Thyroid gland (tissue), 4 donors: ENCODE data around the gene RIOK3. TPM values are rescaled to one million over a fixed set of nuclear protein-coding genes. Genes with fewer than 3 reads are reported as not detected.

Experiments
- DNase-seq, 2 donors: peaks; one replicate each; pipeline ENCODE4 v3.0.0-alpha.2; 2019
- H3K27ac ChIP-seq, 3 donors: fragments of 200-600 bp; sonication (generic); 1 replicate in 2 of 3; 2 replicates in 1 of 3; pipeline ENCODE4 v1.5.1; 2016 to 2019; ENCODE audit warnings: mild to moderate bottlenecking in 1 of 3, moderate library complexity in 1 of 3
- H3K27me3 ChIP-seq: fragments of 200-600 bp; sonication (generic); one replicate; pipeline ENCODE4 v1.5.1; 2019
- H3K36me3 ChIP-seq, 2 donors: fragments of 200-600 bp; sonication (generic); one replicate each; pipeline ENCODE4 v1.5.1; 2016 to 2019
- H3K4me1 ChIP-seq, 2 donors: fragments of 200-600 bp; sonication (generic); one replicate each; pipeline ENCODE4 v1.5.1; 2017 to 2019
- H3K4me3 ChIP-seq, 3 donors: fragments of 200-600 bp; sonication (generic); replicated peaks in 1 of 3; 1 replicate in 2 of 3; 2 replicates in 1 of 3; pipeline ENCODE4 v1.5.1; 2016; ENCODE audit warnings: mild to moderate bottlenecking in 1 of 3
- H3K9me3 ChIP-seq: fragments of 200-600 bp; sonication (generic); one replicate; pipeline ENCODE4 v1.5.1; 2017
- CTCF ChIP-seq, 6 experiments: fragments of 200-600 bp in 3 of 6; fragments of 450-650 bp in 3 of 6; sonication (generic) in 3 of 6; IDR thresholded peaks; one replicate each; pipeline ENCODE4 v1.5.1; 2016 to 2019; ENCODE audit warnings: antibody characterized with exemption in 6 of 6, mild to moderate bottlenecking in 2 of 6, inconsistent platforms in 1 of 6, moderate library complexity in 1 of 6
- POLR2A ChIP-seq, 2 donors: fragments of 450-650 bp; IDR thresholded peaks; one replicate each; pipeline ENCODE4 v1.6.1; 2017; ENCODE audit warnings: antibody characterized with exemption in 2 of 2, mild to moderate bottlenecking in 2 of 2, moderate library complexity in 1 of 2
- WGBS, 2 donors: methylation state at CpG; one replicate each; pipeline ENCODE4 v1.1.5; 2017; 5-methylcytosine and 5-hydroxymethylcytosine counted together
- intact Hi-C: fragments of 100-400 bp; cut with DNase I; formaldehyde crosslinking; loops from one replicate; pipeline ENCODE4 v1.15.1; 2023
- total RNA-seq, 4 donors: library from RNA; depleted of rRNA; stranded (reverse); fragments of >200 nt; gene quantifications; one replicate each; pipeline ENCODE4 v1.2.3, GENCODE V29; 2016

The RIOK3 gene
- total RNA-seq, 4 donors from 2014 or later, result 51.2 to 85.7 (median 63.6) TPM

GRCh38 chr18:23453680-23454058, 582 bp downstream of the RIOK3 start:
- intact Hi-C loops, result loop anchor here (10.0 kb wide), 1 partner anchor 51 kb away; the partner anchor contains the start of gene RMC1
- TF ChIP-seq POLR2A (IDR thresholded peaks at IDR 0.05) (no peak), CTCF (IDR thresholded peaks at IDR 0.05) (no peak)
- Histone ChIP-seq H3K9me3 (no peaks in the 10 kb centered on the region), H3K27me3 (no peaks in the 10 kb centered on the region), H3K4me3 (peak overlapping the region; percentile 70 to 98 (median 90)), H3K27ac (peak overlapping the region; percentile 83 to 90 (median 84)), H3K36me3 (no peaks in the 10 kb centered on the region), H3K4me1 (peaks cover 34 to 36% of the 10 kb centered on the region in 2 donors)
- WGBS, 2 donors, result 1 to 5% methylated on average over 11 of the region's 11 CpGs
- DNase-seq, result peak in 1 of 2 donors; percentile 10

GRCh38 chr18:23456835-23457234, 3.7 kb downstream of the RIOK3 start:
- Histone ChIP-seq H3K27me3 (no peaks in the 10 kb centered on the region), H3K36me3 (no peaks in the 10 kb centered on the region), H3K4me1 (peaks cover 51 to 67% of the 10 kb centered on the region in 2 donors), H3K4me3 (no peak overlapping the region), H3K9me3 (no peaks in the 10 kb centered on the region), H3K27ac (no peak overlapping the region)
- intact Hi-C loops, result loop anchor here (10.0 kb wide), 1 partner anchor 48 kb away; the partner anchor contains the start of gene RMC1
- WGBS, 2 donors, result 90 to 95% methylated on average over 2 of the region's 2 CpGs
- no peak for TF ChIP-seq CTCF (IDR thresholded peaks at IDR 0.05)
- TF ChIP-seq POLR2A (IDR thresholded peaks at IDR 0.05), result no peak
- DNase-seq, result no peak

- no peak for DNase-seq
- no peak overlapping the region for H3K27ac ChIP-seq
- H3K36me3 ChIP-seq, result peaks cover 10 to 17% of the 10 kb centered on the region in 2 donors
- H3K4me3 ChIP-seq, result no peak overlapping the region
- H3K4me1 ChIP-seq, result peaks cover 45 to 59% of the 10 kb centered on the region in 2 donors
- no peaks in the 10 kb centered on the region for H3K9me3 ChIP-seq
- intact Hi-C loops, result loop anchor here (10.0 kb wide), 1 partner anchor 46 kb away; the partner anchor contains the start of gene RMC1
- no peaks in the 10 kb centered on the region for H3K27me3 ChIP-seq
- WGBS, 2 donors, result 79 to 83% methylated on average over 3 of the region's 3 CpGs
- no peak for TF ChIP-seq CTCF (IDR thresholded peaks at IDR 0.05)
- TF ChIP-seq POLR2A (IDR thresholded peaks at IDR 0.05), result no peak
These were observed 5.9 kb downstream of the RIOK3 start for GRCh38 chr18:23458830-23459529.

GRCh38 chr18:23459530-23459921, 6.4 kb downstream of the RIOK3 start:
- 88 to 92% methylated on average over 7 of the region's 7 CpGs for WGBS, 2 donors
- DNase-seq, result no peak
- Histone ChIP-seq H3K4me3 (no peak overlapping the region), H3K27me3 (no peaks in the 10 kb centered on the region), H3K9me3 (no peaks in the 10 kb centered on the region), H3K27ac (no peak overlapping the region), H3K36me3 (peaks cover 16 to 23% of the 10 kb centered on the region in 2 donors), H3K4me1 (peaks cover 40 to 55% of the 10 kb centered on the region in 2 donors)
- intact Hi-C loops, result loop anchor here (10.0 kb wide), 1 partner anchor 45 kb away; the partner anchor contains the start of gene RMC1
- TF ChIP-seq POLR2A (IDR thresholded peaks at IDR 0.05), result no peak
- no peak for TF ChIP-seq CTCF (IDR thresholded peaks at IDR 0.05)
